SU-DHL-6 (cell line): ENCODE results near the gene FCN2.

Experiments
- H2AFZ ChIP-seq: fragments of 200-600 bp; sonication (generic); 2 replicates; pipeline ENCODE4 v1.6.1; 2014; ENCODE audit warnings: low read depth, mild to moderate bottlenecking, moderate library complexity, mixed read lengths, antibody characterized with exemption, low read length; ENCODE audit not compliant: severe bottlenecking
- H3F3A ChIP-seq: fragments of 200-600 bp; shearing (Covaris generic); 2 replicates; pipeline ENCODE4 v1.6.0; 2016; ENCODE audit warnings: antibody characterized with exemption, mild to moderate bottlenecking; ENCODE audit not compliant: insufficient read depth
- H3K27ac ChIP-seq: fragments of 200-600 bp; sonication (generic); 2 replicates; pipeline ENCODE4 v1.5.1; 2016; ENCODE audit warnings: low read depth, mild to moderate bottlenecking, low read length, moderate library complexity, mixed read lengths
- H3K27me3 ChIP-seq: fragments of 200-600 bp; sonication (generic), shearing (Covaris generic); 2 replicates; pipeline ENCODE4 v1.6.0; 2014; ENCODE audit warnings: mild to moderate bottlenecking, low read length
- H3K36me3 ChIP-seq: fragments of 200-600 bp; sonication (generic); 2 replicates; pipeline ENCODE4 v1.6.1; 2014; ENCODE audit warnings: mild to moderate bottlenecking, low read length, mixed read lengths
- H3K4me2 ChIP-seq: fragments of 300-600, 200-600 bp; shearing (Covaris generic), sonication (generic); 2 replicates; pipeline ENCODE4 v1.6.0; 2014; ENCODE audit warnings: low read length, low read depth, mild to moderate bottlenecking; ENCODE audit not compliant: poor library complexity, severe bottlenecking
- H3K4me3 ChIP-seq: fragments of 200-600 bp; sonication (generic); 2 replicates; pipeline ENCODE4 v1.5.1; 2014; ENCODE audit warnings: antibody characterized with exemption, low read length, mild to moderate bottlenecking, mixed read lengths; ENCODE audit not compliant: insufficient read depth, poor library complexity, severe bottlenecking
- H3K79me2 ChIP-seq: fragments of 200-600 bp; sonication (generic); 2 replicates; pipeline ENCODE4 v1.6.1; 2014; ENCODE audit warnings: mild to moderate bottlenecking, low read length, moderate library complexity; ENCODE audit not compliant: insufficient read depth
- H3K9ac ChIP-seq: fragments of 200-600 bp; sonication (generic); 2 replicates; pipeline ENCODE4 v1.7.0; 2014; ENCODE audit warnings: mild to moderate bottlenecking, low read length
- H3K9me2 ChIP-seq: fragments of 200-600 bp; sonication (generic); replicated peaks from 2 replicates; pipeline ENCODE4 v1.6.1; 2014; ENCODE audit warnings: low read length; ENCODE audit not compliant: insufficient read depth
- H3K9me3 ChIP-seq: fragments of 200-600 bp; sonication (generic); 2 replicates; pipeline ENCODE4 v1.6.1; 2014; ENCODE audit warnings: low read length, mixed read lengths; ENCODE audit not compliant: insufficient read depth
- H4K20me1 ChIP-seq: fragments of 200-600 bp; sonication (generic); 2 replicates; pipeline ENCODE4 v1.6.1; 2014; ENCODE audit warnings: low read depth, mild to moderate bottlenecking, antibody characterized with exemption, low read length, moderate library complexity, mixed read lengths
- EZH2phosphoT487 ChIP-seq: fragments of 200-600 bp; sonication (generic), shearing (Covaris generic); conservative IDR thresholded peaks from 2 replicates; pipeline ENCODE4 v1.6.1; 2018; ENCODE audit warnings: mild to moderate bottlenecking, antibody characterized with exemption, low read length, moderate library complexity, mixed read lengths
- TF ChIP-seq, protein P1 (sequence below): fragments of 200-600 bp; sonication (generic); IDR thresholded peaks from one replicate; pipeline ENCODE4 v1.5.1; 2017; ENCODE audit warnings: antibody characterized with exemption, mild to moderate bottlenecking, low read length, moderate library complexity; ENCODE audit not compliant: insufficient read depth, poor library complexity, severe bottlenecking

Gene FCN2

DNA sequence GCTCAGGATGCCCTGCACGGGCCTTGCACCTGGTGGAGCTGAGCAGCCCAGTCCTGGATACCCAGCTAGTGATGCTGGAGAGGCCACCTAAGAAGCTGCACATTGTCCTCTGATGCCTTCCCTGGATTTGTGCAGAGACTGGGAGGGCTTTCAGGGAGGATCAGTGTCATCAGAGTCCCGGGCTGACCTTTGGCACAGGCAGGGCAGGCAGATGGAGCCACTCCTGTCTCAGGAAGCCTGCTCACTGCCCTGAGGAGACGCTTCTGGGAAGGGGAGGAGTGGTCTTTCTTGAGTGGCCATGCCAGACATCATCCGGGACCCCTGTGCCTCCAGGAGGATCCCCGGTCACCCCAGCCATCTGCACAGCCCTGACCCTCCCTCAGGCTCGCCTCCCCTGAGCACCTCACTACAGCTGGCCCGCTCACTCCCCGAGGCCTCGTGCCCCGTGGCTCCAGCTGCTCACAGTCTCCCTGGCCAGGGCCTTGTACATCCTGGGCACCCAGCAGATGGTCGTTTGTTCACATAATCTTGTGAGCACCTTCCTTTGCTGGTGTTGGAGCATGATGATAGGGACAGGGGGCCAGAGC, 47.2 kb upstream of the FCN2 start:
- no peaks in the 10 kb centered on the region for H3F3A ChIP-seq
- H3K79me2 ChIP-seq = no peaks in the 10 kb centered on the region
- H3K9ac ChIP-seq = no peak overlapping the region
- TF ChIP-seq, protein P1, sequence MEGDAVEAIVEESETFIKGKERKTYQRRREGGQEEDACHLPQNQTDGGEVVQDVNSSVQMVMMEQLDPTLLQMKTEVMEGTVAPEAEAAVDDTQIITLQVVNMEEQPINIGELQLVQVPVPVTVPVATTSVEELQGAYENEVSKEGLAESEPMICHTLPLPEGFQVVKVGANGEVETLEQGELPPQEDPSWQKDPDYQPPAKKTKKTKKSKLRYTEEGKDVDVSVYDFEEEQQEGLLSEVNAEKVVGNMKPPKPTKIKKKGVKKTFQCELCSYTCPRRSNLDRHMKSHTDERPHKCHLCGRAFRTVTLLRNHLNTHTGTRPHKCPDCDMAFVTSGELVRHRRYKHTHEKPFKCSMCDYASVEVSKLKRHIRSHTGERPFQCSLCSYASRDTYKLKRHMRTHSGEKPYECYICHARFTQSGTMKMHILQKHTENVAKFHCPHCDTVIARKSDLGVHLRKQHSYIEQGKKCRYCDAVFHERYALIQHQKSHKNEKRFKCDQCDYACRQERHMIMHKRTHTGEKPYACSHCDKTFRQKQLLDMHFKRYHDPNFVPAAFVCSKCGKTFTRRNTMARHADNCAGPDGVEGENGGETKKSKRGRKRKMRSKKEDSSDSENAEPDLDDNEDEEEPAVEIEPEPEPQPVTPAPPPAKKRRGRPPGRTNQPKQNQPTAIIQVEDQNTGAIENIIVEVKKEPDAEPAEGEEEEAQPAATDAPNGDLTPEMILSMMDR = no peak
- no peak for TF ChIP-seq EZH2phosphoT487
- H3K36me3 ChIP-seq = no peaks in the 10 kb centered on the region
- no peaks in the 10 kb centered on the region for H3K9me2 ChIP-seq
- no peak overlapping the region for H2AFZ ChIP-seq
- H3K27ac ChIP-seq = no peak overlapping the region
- H3K4me2 ChIP-seq = no peak overlapping the region
- no peaks in the 10 kb centered on the region for H3K9me3 ChIP-seq
- H3K4me3 ChIP-seq = no peak overlapping the region
- no peaks in the 10 kb centered on the region for H3K27me3 ChIP-seq
- H4K20me1 ChIP-seq = no peaks in the 10 kb centered on the region

DNA sequence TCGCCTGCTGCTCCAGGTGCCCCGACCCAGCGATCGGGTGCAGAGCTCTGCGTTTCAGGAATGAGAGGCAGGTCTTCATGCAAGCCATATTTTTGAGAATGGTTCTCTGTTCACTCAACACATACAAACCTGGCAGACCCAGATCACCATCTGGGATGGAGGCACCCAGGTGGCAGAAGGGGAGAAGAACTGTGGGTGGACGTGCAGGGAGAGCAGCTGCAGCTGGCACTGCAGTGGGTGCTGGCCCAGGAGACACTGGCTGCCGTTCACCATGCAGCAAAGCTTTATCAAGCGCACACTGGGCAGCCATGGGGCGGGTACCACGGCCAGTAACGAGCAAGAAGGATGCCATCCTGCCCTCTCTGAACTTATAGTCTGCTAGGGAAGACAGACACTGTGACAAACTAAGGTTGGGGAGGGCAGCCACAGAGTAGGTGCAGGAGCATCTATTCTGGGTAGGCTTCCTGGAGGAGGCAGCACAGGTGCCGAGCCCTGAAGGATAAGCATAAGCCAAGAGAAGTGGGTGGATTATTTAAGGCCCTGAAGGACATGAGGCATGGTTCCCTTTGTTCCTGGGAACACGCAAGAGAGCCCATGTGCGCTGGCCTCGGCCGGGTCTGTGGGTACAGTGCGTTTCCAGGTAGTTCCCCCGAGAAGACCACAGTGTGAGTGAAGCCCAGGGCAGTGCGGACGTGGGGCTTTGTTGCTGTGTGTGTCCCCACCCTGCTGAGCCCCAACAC, 46.2 kb upstream of the FCN2 start:
- Histone ChIP-seq H3F3A (no peaks in the 10 kb centered on the region), H3K4me2 (no peak overlapping the region), H3K27ac (no peak overlapping the region), H3K9ac (no peak overlapping the region), H3K9me3 (no peaks in the 10 kb centered on the region), H3K36me3 (no peaks in the 10 kb centered on the region), H3K27me3 (no peaks in the 10 kb centered on the region), H3K9me2 (no peaks in the 10 kb centered on the region), H3K79me2 (no peaks in the 10 kb centered on the region), H2AFZ (no peak overlapping the region), H4K20me1 (no peaks in the 10 kb centered on the region), H3K4me3 (no peak overlapping the region)
- TF ChIP-seq, protein P1 = no peak
- no peak for TF ChIP-seq EZH2phosphoT487

DNA sequence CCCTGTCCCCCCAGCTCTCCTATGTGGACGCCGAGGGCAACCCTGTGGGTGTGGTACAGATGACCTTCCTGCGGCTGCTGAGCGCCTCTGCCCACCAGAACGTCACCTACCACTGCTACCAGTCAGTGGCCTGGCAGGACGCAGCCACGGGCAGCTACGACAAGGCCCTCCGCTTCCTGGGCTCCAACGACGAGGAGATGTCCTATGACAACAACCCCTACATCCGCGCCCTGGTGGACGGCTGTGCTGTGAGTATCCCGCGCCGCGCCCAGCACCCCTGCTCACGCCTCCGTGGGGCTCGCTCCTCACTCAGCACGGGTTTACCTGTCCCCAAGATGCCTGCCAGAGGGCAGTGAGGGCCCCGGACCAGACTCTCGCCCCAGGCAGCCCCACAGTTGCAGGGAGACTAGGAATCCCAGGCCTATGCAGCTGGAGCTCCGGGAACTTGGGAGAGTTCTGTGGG, 45.6 kb upstream of the FCN2 start:
- H4K20me1 ChIP-seq = no peaks in the 10 kb centered on the region
- H3K27me3 ChIP-seq = no peaks in the 10 kb centered on the region
- H3K4me3 ChIP-seq = no peak overlapping the region
- H3K9ac ChIP-seq = no peak overlapping the region
- H3K27ac ChIP-seq = no peak overlapping the region
- no peaks in the 10 kb centered on the region for H3K79me2 ChIP-seq
- no peak for TF ChIP-seq EZH2phosphoT487
- no peaks in the 10 kb centered on the region for H3K36me3 ChIP-seq
- no peaks in the 10 kb centered on the region for H3K9me2 ChIP-seq
- no peaks in the 10 kb centered on the region for H3K9me3 ChIP-seq
- H3K4me2 ChIP-seq = no peak overlapping the region
- H2AFZ ChIP-seq = no peak overlapping the region
- no peaks in the 10 kb centered on the region for H3F3A ChIP-seq

DNA sequence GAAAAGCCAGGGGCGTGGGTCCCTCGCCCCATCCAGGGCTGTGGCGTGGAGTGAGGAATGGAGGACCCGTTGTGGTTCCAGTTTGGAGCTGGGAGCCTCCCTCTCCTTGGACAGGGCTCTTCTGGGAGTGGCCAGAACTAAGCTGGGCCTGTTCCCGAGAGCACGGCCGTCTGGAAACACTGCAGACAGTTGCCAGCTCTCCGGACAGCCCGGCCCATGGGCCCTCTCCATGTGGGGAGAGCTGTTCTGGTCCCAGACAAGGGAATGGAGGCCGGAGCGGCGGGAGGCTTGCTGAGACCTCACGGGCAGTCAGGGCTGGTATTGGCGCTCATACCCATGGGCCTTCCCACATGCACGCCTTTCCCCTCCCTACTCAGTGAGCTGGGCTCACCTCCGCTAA, 45.2 kb upstream of the FCN2 start:
- Histone ChIP-seq H2AFZ (no peak overlapping the region), H3K4me2 (no peak overlapping the region), H3K9ac (no peak overlapping the region), H3F3A (no peaks in the 10 kb centered on the region), H3K27ac (no peak overlapping the region), H3K9me2 (no peaks in the 10 kb centered on the region), H3K4me3 (no peak overlapping the region), H3K36me3 (no peaks in the 10 kb centered on the region), H3K9me3 (no peaks in the 10 kb centered on the region), H4K20me1 (no peaks in the 10 kb centered on the region), H3K79me2 (no peaks in the 10 kb centered on the region), H3K27me3 (no peaks in the 10 kb centered on the region)
- TF ChIP-seq EZH2phosphoT487 = no peak
- TF ChIP-seq, protein P1 = no peak
